GM12878 (cell line): ENCODE results near the gene PDE6D. TPM values are rescaled to one million over a fixed set of nuclear protein-coding genes. Genes with fewer than 3 reads are reported as not detected.

Experiments used
- BCL11A ChIP-seq: IDR thresholded peaks from 2 replicates; pipeline ENCODE4 v1.6.1; 2011; ENCODE audit warnings: low read depth, low read length
- GABPA ChIP-seq: IDR thresholded peaks from 2 replicates; pipeline ENCODE4 v1.6.1; 2014; ENCODE audit warnings: antibody characterized with exemption, low read depth, mild to moderate bottlenecking, inconsistent platforms
- GATAD2B ChIP-seq: fragments of 450-650 bp; conservative IDR thresholded peaks from 2 replicates; pipeline ENCODE4 v1.6.1; 2017; ENCODE audit warnings: low read depth, mild to moderate bottlenecking, moderate library complexity
- JUND ChIP-seq: IDR thresholded peaks from 2 replicates; pipeline ENCODE4 v1.6.1; 2012; ENCODE audit warnings: low read depth, mild to moderate bottlenecking, low read length, improper control_type of control experiment, moderate library complexity
- MEF2A ChIP-seq: IDR thresholded peaks from 2 replicates; pipeline ENCODE4 v1.6.1; 2011; ENCODE audit warnings: low read depth, mild to moderate bottlenecking, low read length, moderate library complexity; ENCODE audit not compliant: insufficient read depth
- MEF2B ChIP-seq: fragments of 450-650 bp; IDR thresholded peaks from 2 replicates; pipeline ENCODE4 v1.6.1; 2018; ENCODE audit warnings: mild to moderate bottlenecking, moderate library complexity; ENCODE audit not compliant: partially characterized antibody, poor library complexity, severe bottlenecking
- MTA3 ChIP-seq: IDR thresholded peaks from 2 replicates; pipeline ENCODE4 v1.6.1; 2012; ENCODE audit warnings: low read length, inconsistent platforms, borderline replicate concordance
- NBN ChIP-seq: fragments of 450-650 bp; IDR thresholded peaks from 2 replicates; pipeline ENCODE4 v1.6.1; 2016
- NFYA ChIP-seq: IDR thresholded peaks from 2 replicates; pipeline ENCODE4 v1.6.1; 2011; ENCODE audit warnings: low read depth, mild to moderate bottlenecking, low read length, improper control_type of control experiment, borderline replicate concordance
- POLR2AphosphoS5 ChIP-seq: IDR thresholded peaks from 2 replicates; pipeline ENCODE4 v1.6.1; 2011; ENCODE audit warnings: mild to moderate bottlenecking, low read length, inconsistent platforms
- RAD21 ChIP-seq: IDR thresholded peaks from 2 replicates; pipeline ENCODE4 v1.6.1; 2011; ENCODE audit warnings: mild to moderate bottlenecking, low read depth, low read length, moderate library complexity; ENCODE audit not compliant: insufficient read depth
- SMC3 ChIP-seq: IDR thresholded peaks from 2 replicates; pipeline ENCODE4 v1.6.1; 2011; ENCODE audit warnings: low read length, improper control_type of control experiment, borderline replicate concordance
- SP1 ChIP-seq: IDR thresholded peaks from one replicate; pipeline ENCODE4 v1.6.1; 2011; ENCODE audit warnings: low read depth, low read length
- TARDBP ChIP-seq: IDR thresholded peaks from 2 replicates; pipeline ENCODE4 v1.6.1; 2016; ENCODE audit warnings: borderline replicate concordance
- TBL1XR1 ChIP-seq: IDR thresholded peaks from 2 replicates; pipeline ENCODE4 v1.6.1; 2012; ENCODE audit warnings: low read depth, low read length, improper control_type of control experiment
- ZNF24 ChIP-seq: fragments of 450-650 bp; IDR thresholded peaks from 2 replicates; pipeline ENCODE4 v1.6.1; 2017; ENCODE audit warnings: antibody characterized with exemption, mild to moderate bottlenecking
- ZNF274 ChIP-seq: IDR thresholded peaks from one replicate; pipeline ENCODE4 v1.8.0; 2011; ENCODE audit not compliant: insufficient read length, insufficient read depth
- polyA plus RNA-seq, 11 experiments: library from polyadenylated mRNA; depleted of rRNA in 4 of 11; unstranded in 6 of 11; stranded (reverse) in 5 of 11; fragments of >200 nt; fragmentation: Nextera tagmentation in 4 of 11; fragmentation: Illumina TruSeq in 1 of 11; extraction: Ambion mirVana in 4 of 11; extraction: Trizol in 1 of 11; gene quantifications; 1 replicate in 1 of 11; 2 replicates in 10 of 11; pipeline versions ENCODE4 v1.2.1 to v1.2.3, GENCODE V29; 2011 to 2016; ENCODE audit warnings: inconsistent platforms in 2 of 11, missing spikeins in 2 of 11, low read depth in 1 of 11
- total RNA-seq, 4 experiments: library from RNA; depleted of rRNA in 3 of 4; stranded (reverse); fragments of >200 nt in 3 of 4; fragmentation: Illumina TruSeq in 1 of 4; extraction: Trizol in 1 of 4; gene quantifications; 2 replicates each; pipeline versions ENCODE4 v1.2.1 to v1.2.3, GENCODE V29; 2013 to 2021
- TF ChIP-seq, protein P1 (sequence below): IDR thresholded peaks from 2 replicates; pipeline ENCODE4 v1.6.1; 2012; ENCODE audit warnings: low read depth, low read length, improper control_type of control experiment
- TF ChIP-seq, protein P2 (sequence below): fragments of 450-650 bp; IDR thresholded peaks from 2 replicates; pipeline ENCODE4 v1.6.1; 2014; ENCODE audit warnings: mild to moderate bottlenecking
- TF ChIP-seq, protein P3 (sequence below): fragments of 450-650 bp; formaldehyde crosslinking; IDR thresholded peaks from 2 replicates; pipeline ENCODE4 v1.5.0; 2022; ENCODE audit warnings: mild to moderate bottlenecking, missing genetic modification characterization
- TF ChIP-seq, protein P4 (sequence below): fragments of 450-650 bp; IDR thresholded peaks from 2 replicates; pipeline ENCODE4 v1.6.1; 2017; ENCODE audit warnings: mild to moderate bottlenecking, low read depth, inconsistent platforms; ENCODE audit not compliant: poor library complexity, severe bottlenecking
- TF ChIP-seq, protein P5 (sequence below): IDR thresholded peaks from 2 replicates; pipeline ENCODE4 v1.6.1; 2012; ENCODE audit warnings: low read depth, low read length, improper control_type of control experiment

Gene PDE6D
- total and polyA plus RNA-seq, 10 of the 15 experiments (the other 5 are each of a cell fraction or from before 2014, with no cell fraction given): 8.2 to 69.4 (median 56.2) TPM

DNA sequence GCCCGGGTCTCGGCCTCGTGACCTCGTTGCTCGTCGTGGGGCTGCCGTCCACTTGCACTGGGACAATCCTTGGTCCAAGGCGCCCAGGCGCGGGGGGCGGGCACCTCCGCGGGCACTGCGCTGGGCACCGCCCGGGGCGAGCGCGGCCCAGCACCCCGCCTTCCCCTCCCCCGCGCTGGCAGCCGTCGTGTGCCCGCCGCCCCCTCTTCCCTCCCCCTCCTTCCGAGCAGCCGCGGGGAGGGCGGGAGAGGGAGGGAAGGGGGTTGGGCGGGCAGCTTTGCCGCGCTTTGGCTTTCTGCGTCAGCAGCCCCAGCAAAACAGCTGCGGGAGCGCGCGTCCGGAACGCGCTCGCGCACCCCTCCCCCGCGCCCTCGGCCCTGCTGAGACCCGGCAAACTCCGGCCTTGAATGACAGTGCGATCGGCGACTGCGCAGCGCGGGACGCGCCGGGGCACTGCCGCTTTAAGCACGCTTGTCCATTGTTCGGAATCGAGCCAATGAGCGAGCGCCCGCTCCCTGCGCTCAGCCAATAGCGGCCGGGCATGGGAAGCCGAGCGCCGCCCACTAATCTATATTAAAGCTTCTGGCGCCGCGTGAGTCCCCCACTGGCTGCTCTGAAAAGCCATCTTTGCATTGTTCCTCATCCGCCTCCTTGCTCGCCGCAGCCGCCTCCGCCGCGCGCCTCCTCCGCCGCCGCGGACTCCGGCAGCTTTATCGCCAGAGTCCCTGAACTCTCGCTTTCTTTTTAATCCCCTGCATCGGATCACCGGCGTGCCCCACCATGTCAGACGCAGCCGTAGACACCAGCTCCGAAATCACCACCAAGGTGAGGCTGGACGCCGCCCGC, 72.9 kb downstream of the PDE6D start, which contains the start of gene PTMA (continued):
- TF ChIP-seq RAD21 (no peak), NFYA (peak; percentile 38; the same call in 1 of the 2 replicates), MEF2A (0 out of 2 replicates have a peak, but pooled peaks have one; percentile 7), MTA3 (no peak), BCL11A (no peak; the same call in 1 of the 2 replicates), ZNF274 (no peak), JUND (no peak), GATAD2B (peak; percentile 97), TARDBP (0 out of 2 replicates have a peak, but pooled peaks have one; percentile 23), NBN (peak; percentile 66; the same call in 1 of the 2 replicates), POLR2AphosphoS5 (peak; percentile 99), TBL1XR1 (peak; percentile 57; the same call in 1 of the 2 replicates), MEF2B (no peak), SP1 (peak; percentile 92), ZNF24 (0 out of 2 replicates have a peak, but pooled peaks have one; percentile 52), GABPA (no peak), SMC3 (no peak)
- TF ChIP-seq, protein P1, sequence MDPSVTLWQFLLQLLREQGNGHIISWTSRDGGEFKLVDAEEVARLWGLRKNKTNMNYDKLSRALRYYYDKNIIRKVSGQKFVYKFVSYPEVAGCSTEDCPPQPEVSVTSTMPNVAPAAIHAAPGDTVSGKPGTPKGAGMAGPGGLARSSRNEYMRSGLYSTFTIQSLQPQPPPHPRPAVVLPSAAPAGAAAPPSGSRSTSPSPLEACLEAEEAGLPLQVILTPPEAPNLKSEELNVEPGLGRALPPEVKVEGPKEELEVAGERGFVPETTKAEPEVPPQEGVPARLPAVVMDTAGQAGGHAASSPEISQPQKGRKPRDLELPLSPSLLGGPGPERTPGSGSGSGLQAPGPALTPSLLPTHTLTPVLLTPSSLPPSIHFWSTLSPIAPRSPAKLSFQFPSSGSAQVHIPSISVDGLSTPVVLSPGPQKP: no peak
- TF ChIP-seq, protein P2, sequence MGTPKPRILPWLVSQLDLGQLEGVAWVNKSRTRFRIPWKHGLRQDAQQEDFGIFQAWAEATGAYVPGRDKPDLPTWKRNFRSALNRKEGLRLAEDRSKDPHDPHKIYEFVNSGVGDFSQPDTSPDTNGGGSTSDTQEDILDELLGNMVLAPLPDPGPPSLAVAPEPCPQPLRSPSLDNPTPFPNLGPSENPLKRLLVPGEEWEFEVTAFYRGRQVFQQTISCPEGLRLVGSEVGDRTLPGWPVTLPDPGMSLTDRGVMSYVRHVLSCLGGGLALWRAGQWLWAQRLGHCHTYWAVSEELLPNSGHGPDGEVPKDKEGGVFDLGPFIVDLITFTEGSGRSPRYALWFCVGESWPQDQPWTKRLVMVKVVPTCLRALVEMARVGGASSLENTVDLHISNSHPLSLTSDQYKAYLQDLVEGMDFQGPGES: peak; percentile 78
- TF ChIP-seq, protein P3, sequence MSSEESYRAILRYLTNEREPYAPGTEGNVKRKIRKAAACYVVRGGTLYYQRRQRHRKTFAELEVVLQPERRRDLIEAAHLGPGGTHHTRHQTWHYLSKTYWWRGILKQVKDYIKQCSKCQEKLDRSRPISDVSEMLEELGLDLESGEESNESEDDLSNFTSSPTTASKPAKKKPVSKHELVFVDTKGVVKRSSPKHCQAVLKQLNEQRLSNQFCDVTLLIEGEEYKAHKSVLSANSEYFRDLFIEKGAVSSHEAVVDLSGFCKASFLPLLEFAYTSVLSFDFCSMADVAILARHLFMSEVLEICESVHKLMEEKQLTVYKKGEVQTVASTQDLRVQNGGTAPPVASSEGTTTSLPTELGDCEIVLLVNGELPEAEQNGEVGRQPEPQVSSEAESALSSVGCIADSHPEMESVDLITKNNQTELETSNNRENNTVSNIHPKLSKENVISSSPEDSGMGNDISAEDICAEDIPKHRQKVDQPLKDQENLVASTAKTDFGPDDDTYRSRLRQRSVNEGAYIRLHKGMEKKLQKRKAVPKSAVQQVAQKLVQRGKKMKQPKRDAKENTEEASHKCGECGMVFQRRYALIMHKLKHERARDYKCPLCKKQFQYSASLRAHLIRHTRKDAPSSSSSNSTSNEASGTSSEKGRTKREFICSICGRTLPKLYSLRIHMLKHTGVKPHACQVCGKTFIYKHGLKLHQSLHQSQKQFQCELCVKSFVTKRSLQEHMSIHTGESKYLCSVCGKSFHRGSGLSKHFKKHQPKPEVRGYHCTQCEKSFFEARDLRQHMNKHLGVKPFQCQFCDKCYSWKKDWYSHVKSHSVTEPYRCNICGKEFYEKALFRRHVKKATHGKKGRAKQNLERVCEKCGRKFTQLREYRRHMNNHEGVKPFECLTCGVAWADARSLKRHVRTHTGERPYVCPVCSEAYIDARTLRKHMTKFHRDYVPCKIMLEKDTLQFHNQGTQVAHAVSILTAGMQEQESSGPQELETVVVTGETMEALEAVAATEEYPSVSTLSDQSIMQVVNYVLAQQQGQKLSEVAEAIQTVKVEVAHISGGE (CRISPR knock-in tag): no peak
- TF ChIP-seq, protein P4, sequence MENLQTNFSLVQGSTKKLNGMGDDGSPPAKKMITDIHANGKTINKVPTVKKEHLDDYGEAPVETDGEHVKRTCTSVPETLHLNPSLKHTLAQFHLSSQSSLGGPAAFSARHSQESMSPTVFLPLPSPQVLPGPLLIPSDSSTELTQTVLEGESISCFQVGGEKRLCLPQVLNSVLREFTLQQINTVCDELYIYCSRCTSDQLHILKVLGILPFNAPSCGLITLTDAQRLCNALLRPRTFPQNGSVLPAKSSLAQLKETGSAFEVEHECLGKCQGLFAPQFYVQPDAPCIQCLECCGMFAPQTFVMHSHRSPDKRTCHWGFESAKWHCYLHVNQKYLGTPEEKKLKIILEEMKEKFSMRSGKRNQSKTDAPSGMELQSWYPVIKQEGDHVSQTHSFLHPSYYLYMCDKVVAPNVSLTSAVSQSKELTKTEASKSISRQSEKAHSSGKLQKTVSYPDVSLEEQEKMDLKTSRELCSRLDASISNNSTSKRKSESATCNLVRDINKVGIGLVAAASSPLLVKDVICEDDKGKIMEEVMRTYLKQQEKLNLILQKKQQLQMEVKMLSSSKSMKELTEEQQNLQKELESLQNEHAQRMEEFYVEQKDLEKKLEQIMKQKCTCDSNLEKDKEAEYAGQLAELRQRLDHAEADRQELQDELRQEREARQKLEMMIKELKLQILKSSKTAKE: no peak
- TF ChIP-seq, protein P5, sequence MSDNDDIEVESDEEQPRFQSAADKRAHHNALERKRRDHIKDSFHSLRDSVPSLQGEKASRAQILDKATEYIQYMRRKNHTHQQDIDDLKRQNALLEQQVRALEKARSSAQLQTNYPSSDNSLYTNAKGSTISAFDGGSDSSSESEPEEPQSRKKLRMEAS: peak; percentile 58
